Measurements from ENCODE around the gene TAAR2.
A peak's percentile ranks its signal among the peaks of the same experiment; 100 is the strongest.
"Not testable (repeated sequence)": the region's sequence is repeated elsewhere in the genome, so short reads cannot be mapped to it uniquely, and the experiment has no call there.

The TAAR2 gene, protein sequence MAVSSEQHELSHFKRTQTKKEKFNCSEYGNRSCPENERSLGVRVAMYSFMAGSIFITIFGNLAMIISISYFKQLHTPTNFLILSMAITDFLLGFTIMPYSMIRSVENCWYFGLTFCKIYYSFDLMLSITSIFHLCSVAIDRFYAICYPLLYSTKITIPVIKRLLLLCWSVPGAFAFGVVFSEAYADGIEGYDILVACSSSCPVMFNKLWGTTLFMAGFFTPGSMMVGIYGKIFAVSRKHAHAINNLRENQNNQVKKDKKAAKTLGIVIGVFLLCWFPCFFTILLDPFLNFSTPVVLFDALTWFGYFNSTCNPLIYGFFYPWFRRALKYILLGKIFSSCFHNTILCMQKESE

DNA sequence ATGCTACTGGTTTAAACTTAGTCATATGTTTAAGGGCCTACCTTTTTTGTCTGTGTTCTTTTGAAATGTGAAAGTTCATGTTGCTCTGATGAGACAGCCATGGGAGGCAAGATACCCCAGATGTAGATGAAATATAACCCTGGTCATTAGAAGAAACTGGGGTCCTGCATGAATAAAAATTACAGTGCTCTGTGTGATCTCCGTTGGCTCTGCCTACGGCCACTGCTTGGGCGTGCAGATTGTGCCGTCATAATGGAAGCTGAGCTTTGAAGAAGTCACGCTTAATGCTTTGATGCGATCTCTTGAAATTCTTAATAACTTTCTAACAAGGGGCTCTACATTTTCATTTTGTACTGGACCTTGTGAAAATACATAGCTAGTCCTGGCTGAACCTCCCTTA lies at the start of gene TAAR2:
Gene TAAR2, minus strand, starts transcription at position 101 of the 400 bp plus-strand sequence. Its CDS starts 0 bp downstream, at position 101.
- no peak for DNase-seq

DNA sequence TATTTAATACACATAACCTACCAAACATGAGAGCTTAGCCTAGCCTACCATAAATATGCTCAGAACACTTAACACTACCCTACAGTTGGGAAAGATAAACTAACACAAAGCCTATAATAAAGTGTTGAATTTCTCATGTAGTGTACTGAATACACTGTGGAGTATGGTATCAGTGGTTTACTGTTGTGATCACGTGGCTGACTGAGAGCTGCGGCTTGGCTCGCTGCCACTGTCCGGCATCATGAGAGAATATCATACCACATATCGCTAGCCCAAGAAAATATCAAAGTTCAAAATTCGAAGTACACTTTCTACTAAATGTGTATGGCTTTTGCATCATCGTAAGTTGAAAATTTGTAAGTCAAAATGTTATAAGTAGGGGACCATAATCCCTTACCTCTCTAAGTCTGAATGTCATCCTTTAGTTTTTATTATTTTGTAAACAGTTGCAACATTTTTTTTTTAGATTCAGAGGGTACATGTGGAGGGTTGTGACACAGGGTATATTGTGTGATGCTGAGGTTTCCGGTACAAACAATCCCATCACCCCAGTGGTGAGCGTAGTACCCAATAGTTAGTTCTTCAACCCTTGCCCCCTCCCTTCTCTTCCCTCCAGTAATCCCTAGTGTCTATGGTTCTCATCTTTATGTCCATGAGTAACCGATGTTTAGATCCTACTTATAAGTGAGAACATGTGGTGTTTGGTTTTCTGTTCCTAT lies 49.5 kb upstream of the TAAR2 start:
- DNase-seq = no peak

DNA sequence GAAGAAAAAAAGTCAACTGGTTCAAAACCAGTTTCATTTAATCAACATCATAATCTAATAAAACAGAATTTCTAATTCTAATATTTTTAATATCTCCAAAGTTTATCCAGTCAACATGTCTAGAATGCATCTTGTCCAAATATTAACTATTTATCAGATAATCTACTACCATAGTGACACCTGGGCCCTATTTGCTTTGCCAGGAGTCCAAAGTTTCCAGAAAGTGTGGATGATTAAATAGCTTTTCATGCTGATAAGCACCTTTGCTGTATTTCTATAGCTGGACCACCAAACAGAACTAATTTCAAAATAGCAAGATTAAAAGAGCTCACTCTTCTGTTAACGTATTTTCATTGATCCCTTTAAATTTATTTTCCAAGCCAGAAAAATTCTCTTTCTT lies 47.2 kb upstream of the TAAR2 start:
- no peak for DNase-seq

DNA sequence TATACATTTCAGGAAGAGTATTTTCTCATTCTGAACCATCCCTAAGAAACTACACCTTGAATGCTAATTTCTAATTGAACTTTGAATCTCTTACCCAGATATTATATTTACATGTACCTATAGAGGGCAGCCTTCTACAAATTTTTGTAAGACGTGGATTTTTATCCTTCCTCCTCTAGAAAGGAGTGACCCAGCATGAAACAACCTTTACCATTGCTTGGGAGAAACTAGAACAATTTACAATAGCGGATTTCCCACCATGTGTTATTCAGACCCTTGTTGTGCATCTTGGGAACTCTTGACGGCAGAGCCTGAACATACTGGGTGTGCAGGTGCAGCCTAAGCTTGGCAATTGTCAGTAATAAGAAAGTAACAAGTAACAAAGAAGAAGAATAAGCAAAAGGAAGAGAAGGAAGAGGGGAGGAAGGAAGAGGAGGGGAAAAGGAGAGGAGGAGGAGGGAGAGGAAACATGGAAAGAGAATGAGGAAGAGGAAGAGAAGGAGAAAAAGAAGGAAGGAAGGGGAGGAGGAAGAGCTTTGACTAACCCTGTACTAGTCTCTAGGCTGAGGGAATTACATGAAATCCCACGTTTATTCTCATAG lies 45.7 kb upstream of the TAAR2 start:
- peak; percentile 68 for DNase-seq

DNA sequence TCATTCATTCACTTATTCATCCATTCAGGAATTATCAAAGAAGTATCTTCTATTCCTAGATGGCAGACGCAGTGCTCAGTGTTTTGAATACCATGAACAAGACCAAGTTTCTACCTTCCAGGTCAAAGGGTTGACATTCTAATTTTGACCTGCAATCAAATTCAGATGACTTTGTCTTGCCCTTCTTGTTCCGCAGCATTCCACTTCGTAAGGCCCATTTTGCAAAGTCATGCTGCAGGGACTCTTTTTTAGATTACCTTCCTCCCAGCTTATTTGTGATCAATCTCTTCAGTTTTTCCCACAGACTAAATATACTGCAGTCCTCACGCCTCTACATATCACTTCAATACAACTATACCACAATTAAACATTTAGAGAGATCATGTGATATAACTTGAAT lies 42.0 kb upstream of the TAAR2 start:
- DNase-seq = no peak

DNA sequence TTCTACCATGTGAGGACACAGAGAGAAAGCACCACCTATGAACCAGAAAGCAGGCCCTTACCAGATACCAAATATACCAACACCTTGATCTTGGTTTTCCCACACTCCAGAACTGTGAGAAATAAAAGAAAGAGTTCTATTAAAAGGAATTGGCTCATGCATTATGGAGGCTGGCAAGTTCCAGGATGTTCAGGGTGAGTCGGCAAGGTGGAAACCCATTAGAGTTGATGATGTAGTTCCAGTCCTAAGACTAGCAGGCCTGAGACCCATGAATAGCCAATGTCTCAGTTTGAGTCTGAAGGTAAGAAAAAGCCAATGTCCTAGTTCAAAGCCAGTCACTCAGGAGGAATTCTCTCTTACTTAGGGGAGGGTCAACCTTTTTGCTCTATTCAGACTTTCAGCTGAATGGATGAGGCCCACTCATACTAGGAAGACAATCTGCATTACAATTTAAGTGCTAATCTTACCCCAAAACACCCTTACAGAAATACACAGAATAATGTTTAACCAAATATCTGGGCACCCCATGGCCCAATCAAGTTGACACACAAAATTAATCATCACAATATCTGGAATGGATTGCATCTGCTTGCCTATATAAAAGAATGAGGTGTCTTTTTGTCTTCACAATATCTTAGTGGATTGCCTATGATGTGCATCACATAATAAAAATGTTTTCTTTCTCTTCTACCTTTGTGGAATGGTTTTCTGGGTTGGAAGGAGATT lies 40.4 kb upstream of the TAAR2 start:
- DNase-seq = no peak

DNA sequence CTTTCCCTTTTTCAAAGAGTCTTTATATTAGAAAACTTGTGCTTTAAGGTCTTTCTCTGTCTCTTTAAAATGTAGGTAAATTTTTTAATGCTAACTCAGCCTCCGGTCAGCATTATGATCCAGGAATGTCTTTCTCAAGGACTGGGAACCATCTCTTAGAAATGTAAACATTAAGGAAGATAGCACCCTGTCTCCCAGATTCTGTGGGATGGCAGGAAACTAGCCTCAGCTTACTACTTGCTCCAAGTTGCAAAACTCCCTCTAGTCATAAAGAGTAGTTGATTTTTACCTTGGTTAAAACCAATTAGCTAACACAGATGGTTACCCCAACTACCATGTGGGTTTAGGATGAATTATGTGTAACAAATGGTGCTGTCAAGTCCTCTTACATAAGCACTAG lies 39.6 kb upstream of the TAAR2 start:
- no peak for DNase-seq

DNA sequence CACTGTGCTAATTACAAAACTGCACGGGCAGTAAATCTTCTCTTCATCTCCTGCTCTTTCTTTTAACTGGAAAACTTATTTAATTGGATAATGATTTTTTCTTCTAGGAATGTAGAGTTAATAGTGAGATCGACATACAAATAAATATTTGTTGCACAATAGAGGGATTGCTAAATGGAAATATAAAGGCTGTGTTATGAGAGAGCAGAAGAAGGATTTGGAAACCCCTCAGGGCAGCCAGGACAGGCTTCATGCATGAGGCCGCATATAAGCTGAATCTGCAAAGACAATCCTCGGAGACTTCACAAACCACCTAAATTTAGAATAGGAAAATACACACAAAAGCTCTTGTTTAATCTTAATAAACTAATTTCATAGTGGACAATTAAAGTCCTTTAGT lies 37.8 kb upstream of the TAAR2 start:
- no peak for DNase-seq

DNA sequence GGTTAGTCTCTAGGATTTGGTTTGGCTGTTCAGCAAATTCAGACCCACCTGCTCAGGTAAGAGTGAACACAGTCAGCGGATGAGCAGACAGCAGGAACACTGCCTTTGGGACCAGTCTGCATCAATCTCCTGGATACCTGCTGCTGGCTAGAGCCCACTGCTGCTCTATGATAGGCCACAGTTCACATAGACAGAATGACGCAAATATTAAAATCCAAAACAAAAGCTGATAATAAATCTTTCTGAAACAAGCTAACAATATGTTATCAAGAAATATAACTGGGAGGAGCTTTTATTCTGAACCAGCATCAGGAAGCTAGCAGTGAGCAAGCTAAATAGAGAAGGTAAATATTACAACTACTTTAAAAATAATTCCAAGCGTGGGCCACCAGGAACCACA lies 35.0 kb upstream of the TAAR2 start, which contains the start of gene TAAR1:
Gene TAAR1, minus strand, starts transcription at position 101 of the 400 bp plus-strand sequence. CDS start 13,179 bp downstream, outside the sequence.
- DNase-seq = no peak

DNA sequence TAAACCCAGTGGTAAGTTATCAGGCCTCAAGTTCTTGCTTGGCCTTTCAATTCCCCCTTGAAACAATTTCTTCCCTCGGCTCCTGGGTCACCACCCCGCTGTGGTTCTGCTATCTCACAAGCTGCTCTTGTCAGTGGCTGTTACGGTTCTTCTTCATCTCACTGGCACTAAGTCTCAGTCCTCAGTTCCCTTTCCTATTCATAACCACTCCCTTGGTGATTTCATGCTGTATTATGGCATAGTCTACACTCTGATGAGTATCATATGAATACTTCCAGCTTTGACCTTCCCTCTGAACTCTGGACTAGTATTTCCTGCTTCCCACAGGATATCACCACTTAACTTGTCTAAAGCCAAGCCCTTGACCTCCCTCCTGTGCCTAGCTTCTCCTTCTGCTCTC lies 27.0 kb upstream of the TAAR2 start:
- no peak for DNase-seq

DNA sequence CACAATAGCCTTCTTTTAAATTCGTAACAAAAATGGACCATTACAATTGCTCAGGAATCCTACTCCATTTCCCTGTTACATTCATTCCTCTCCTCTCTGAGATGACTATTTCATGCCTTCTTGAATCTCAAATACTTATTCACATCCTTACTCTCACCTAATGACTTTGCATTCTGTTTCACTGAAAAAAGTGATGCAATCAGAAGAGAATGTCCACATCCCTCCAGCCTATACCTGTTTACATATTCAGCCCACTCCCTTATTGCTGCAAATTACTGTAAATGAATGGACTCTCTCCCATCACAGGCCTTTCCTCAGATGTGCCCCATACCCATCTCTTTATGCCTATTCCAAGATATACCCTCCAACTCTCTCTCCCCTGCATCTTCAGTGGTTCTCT lies 26.4 kb upstream of the TAAR2 start:
- peak; percentile 19 for DNase-seq

DNA sequence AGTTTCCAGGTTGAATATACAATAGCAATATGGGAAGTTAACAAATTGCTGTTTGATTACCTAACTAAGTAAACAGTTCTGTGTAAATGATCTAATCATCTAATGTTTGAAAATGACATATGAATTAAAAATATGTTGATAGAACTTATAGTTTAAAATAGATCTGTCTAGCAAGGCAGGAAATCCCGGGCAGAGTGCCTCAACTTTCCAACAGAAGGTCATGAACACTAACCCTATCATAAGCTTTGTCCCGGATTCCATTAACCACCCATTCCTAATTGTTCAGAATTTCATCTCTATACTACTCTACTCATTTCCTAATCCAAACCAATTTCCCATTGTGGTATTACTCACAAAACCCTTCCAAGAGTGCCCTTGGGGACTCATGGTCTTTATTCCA lies 24.8 kb upstream of the TAAR2 start:
- no peak for DNase-seq

DNA sequence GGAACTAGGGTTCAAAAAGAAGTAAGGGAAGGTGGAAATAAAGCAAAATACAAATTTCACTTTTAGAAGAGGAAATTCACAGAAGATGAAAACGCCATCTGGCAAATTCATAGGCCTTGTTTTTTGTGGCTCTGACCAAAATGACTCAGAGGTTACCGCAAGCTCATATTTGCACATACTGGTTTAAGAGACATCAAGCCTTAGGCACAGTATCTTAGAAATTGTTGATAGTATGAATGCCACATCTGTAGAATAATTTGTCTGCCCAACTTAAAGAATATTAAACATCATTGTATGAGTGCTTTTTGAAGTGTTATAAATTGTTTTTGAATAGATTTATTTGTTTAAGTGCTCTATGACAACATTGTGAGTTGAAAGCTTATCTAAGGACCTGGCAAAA lies 24.3 kb upstream of the TAAR2 start:
- DNase-seq = no peak

DNA sequence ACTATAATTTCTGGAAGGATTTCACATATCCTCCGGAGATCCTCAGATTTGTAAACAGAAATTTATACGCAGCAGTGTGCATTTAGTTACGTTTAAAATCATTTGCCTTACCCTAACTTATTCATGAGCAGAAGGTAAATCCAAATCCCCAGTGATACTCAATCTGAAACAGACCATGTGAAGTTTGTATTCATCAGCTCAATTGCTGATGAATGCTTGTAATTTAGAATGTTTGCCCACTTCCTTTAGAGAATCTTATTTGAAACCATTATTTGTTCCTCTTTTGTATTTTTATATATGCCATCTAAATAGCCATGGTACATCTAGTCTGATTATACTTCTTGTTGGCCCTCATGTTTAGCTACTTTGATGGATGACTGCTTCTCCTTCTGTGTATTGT lies 19.5 kb upstream of the TAAR2 start:
- no peak for DNase-seq

DNA sequence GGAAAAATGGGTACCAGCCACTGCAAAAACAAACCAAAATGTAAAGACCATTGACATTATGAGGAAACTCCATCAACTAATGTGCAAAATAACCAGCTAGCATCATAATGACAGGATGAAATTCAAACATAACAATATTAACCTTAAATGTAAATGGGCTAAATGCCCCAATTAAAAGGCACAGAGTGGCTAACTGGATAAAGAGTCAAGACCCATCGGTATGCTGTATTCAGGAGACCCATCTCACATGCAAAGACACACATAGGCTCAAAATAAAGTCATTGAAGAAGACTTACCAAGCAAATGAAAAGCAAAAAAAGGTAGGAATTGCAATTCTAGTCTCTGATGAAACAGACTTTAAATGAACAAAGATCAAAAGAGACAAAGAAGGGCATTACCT lies 13.1 kb upstream of the TAAR2 start:
- DNase-seq = not testable (repeated sequence)

DNA sequence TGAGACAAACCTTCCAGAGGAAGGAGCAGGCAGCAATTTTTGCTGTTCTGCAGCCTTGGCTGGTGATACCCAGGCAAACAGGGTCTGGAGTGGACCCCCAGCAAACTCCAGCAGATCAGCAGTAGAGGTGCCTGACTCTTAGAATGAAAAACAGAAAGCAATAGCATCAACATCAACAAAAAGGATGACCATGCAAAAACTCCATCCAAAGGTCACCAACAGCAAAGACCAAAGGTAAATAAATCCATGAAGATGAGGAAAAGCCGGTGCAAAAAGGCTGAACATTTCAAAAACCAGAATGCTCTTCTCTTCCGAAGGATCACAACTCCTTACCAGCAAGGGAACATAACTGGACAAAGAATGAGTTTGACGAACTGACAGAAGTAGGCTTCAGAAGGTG lies 11.8 kb upstream of the TAAR2 start:
- not testable (repeated sequence) for DNase-seq

DNA sequence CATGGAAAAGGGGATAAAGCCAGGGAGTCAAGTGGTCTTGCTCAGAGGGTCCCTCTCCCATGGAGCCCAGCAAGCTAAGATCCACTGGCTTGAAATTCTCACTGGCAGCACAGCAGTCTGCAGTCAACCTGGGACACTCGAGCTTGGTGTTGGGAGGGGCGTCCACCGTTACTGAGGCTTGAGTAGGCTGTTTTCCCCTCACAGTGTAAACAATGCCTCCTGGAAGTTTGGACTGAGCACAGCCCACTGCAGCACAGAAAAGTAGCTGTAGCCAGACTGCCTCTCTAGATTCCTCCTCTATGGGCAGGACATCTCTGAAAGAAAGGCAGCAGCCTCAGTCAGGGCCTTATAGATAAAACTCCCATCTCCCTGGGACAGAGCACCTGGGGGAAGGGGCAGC lies 11.2 kb upstream of the TAAR2 start:
- DNase-seq = not testable (repeated sequence)

DNA sequence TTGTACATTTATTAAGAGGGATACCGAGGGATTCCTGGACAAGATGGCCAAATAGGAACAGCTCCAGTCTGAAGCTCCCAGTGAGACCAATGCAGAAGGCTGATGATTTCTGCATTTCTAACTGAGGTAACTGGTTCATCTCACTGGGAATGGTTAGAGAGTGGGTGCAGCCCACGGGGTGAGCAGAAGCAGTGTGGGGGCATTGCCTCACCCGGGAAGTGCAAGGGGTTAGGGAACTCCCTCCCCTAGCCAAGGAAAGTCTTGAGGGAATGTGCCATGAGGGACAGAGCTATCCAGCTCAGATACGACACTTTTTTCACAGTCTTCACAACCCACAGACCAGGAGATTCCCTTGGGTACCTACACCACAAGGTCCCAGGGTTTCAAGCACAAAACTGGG lies 10.7 kb upstream of the TAAR2 start:
- no peak for DNase-seq

DNA sequence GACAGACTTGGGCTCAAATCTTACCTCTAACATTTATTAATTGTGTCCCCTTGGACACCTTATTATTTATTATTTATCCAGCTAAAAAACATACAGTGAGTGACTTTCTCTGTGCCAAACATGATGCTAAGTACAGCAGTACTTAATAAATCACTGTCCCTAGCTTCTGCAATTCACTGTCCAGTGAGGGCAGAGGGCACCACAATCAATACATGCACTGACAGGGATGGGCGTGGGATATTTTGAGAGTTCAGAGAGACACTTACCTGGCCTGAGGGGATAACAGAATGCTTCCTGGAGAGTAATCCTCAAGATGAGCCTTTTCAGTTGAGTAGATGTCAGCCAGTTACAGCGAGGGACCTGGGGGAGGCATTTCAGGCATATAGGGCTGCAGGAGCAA lies 9.3 kb upstream of the TAAR2 start:
- DNase-seq = no peak

DNA sequence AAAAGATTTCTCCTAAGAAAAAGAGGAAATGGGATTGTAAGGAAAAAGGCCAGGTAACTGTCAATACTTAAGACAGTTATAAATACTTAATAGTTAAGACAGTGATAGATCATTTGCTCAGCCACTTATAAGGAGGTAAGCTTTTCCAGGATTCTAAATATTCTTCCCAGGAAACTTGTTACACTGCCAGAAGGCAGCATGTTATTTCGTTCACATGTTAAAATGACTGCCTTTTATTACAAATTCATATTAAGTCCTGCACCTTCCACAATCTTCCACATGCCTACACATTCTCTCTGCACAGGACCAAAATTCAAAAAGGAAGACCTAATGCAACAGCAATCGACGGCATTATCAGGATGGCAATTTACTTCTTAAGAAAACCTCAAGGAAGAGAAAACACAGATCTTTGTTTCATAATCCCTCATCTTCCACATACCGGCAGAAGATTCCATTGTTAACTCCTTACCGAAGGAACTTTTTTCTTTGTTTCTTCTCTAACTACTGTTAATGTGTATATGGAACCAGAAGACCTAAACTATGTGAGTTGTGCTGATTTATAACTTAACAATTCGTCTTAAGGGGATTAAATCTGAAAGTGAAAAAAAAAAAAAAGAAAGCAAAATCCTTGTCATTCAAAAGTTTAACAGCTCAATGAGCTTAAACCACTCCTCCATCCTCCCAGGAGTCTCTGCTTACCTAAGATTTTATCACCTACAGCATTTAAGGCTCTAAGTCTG lies 799 bp downstream of the TAAR2 start:
- DNase-seq = no peak

DNA sequence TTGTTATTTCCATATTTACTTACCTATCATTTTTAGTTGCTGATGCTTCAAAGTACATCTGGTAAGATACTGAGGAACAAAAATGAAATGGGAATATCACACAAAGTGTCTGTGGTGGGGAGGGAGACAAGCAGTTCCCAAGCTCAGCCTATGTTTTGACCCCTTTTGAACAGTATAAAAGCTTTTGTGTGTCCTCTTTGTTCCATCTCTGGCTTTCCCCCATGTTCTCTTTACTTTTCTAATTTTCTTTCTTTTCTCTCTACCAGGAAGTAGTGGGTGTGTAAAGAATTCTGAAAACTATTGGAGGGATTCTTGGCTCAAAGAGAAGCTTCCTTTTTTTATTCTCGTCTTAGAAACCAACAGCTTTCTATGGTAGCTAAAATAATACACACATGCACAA lies 7.4 kb downstream of the TAAR2 start:
- no peak for DNase-seq

DNA sequence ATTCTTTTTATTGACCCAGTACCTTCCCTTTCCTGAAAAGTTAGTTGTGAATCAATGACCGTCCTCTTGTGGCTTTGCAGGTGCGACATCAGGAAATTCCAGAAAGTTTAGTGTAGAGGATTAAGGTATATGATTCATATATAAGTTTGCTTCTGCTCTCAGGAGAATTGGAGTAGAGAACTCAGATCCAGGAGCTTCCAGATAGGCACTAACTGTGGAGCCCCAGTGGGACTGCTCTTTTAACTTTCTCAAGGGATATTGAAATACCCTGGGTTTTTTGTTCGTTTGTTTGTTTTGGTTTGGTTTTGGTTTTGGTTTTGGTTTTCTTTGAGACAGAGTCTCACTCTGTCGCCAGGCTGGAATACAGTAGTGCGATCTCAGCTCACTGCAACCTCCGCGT lies 9.5 kb downstream of the TAAR2 start:
- DNase-seq = no peak

Measured in kidney glomerular epithelial cell (primary cell).